T-cell (primary cell): Measurements from ENCODE around the gene BRAT1. TPM values are rescaled to one million over a fixed set of nuclear protein-coding genes. Genes with fewer than 3 reads are reported as not detected.
A peak's percentile ranks its signal among the peaks of the same experiment; 100 is the strongest.
"Not testable (repeated sequence)": the region's sequence is repeated elsewhere in the genome, so short reads cannot be mapped to it uniquely, and the experiment has no call there.

Experiments
- ATAC-seq, 4 experiments: fragments of 200-7000 bp in 3 of 4; fragments of 150-1000 bp in 1 of 4; cut with Tn5 transposase; replicated peaks in 1 of 4; 1 replicate in 3 of 4; 2 replicates in 1 of 4; pipeline ENCODE4 v1.10.0; 2021; ENCODE audit warnings: moderate library complexity in 3 of 4, mild to moderate bottlenecking in 2 of 4, moderate number of reproducible peaks in 1 of 4
- CTCF ChIA-PET, 2 donors: fragments of 300-600 bp; sonication (Branson Sonifier 250); formaldehyde crosslinking; loops; one replicate each; lab custom pipeline; 2022; ENCODE audit warnings: antibody characterized with exemption in 2 of 2; lab: Charles Lee
- POLR2A ChIA-PET, 2 donors: fragments of 300-600 bp; sonication (Branson Sonifier 250); formaldehyde crosslinking; loops; one replicate each; lab custom pipeline; 2022; ENCODE audit warnings: antibody characterized with exemption in 2 of 2; lab: Charles Lee
- DNase-seq, 35 experiments: peaks; one replicate each; pipeline versions ENCODE4 v3.0.0 to v3.0.0-alpha.2; 2013 to 2023
- H3K27ac ChIP-seq: one replicate; pipeline ENCODE4 v1.5.1; 2013; ENCODE audit warnings: low read length
- H3K27me3 ChIP-seq, 2 experiments: replicated peaks in 1 of 2; 1 replicate in 1 of 2; 2 replicates in 1 of 2; pipeline versions ENCODE4 v1.6.1 to v1.7.0; 2013; ENCODE audit warnings: low read length in 1 of 2, mixed read lengths in 1 of 2; ENCODE audit not compliant: control insufficient read depth in 2 of 2, insufficient read depth in 2 of 2; ENCODE audit errors: extremely low read depth in 1 of 2
- H3K36me3 ChIP-seq, 2 donors: 1 replicate in 1 of 2; 2 replicates in 1 of 2; pipeline versions ENCODE4 v1.6.1 to v1.7.0; 2013; ENCODE audit warnings: low read length in 1 of 2; ENCODE audit not compliant: control insufficient read depth in 2 of 2, insufficient read depth in 1 of 2; ENCODE audit errors: extremely low read depth in 1 of 2
- H3K4me1 ChIP-seq, 2 experiments: 1 replicate in 1 of 2; 2 replicates in 1 of 2; pipeline versions ENCODE4 v1.6.1 to v1.7.0; 2013; ENCODE audit warnings: low read length in 2 of 2, mixed read lengths in 1 of 2; ENCODE audit not compliant: insufficient read depth in 2 of 2, control insufficient read depth in 1 of 2; ENCODE audit errors: extremely low read depth in 1 of 2
- H3K4me3 ChIP-seq, 2 donors: 1 replicate in 1 of 2; 2 replicates in 1 of 2; pipeline versions ENCODE4 v1.5.1 to v1.7.0; 2013; ENCODE audit warnings: mild to moderate bottlenecking in 2 of 2, low read length in 1 of 2, moderate library complexity in 1 of 2; ENCODE audit not compliant: control insufficient read depth in 1 of 2; ENCODE audit errors: extremely low read depth in 1 of 2
- H3K9me3 ChIP-seq: 2 replicates; pipeline ENCODE4 v1.7.0; 2013
- H3K27ac Mint-ChIP-seq, 2 donors: one replicate each; pipeline ENCODE4 v1.8.0; 2020 to 2021; ENCODE audit warnings: mild to moderate bottlenecking in 2 of 2, mixed read lengths in 2 of 2
- H3K27me3 Mint-ChIP-seq, 2 donors: one replicate each; pipeline ENCODE4 v1.8.0; 2021 to 2022; ENCODE audit warnings: mixed read lengths in 2 of 2
- H3K36me3 Mint-ChIP-seq: one replicate; pipeline ENCODE4 v1.8.0; 2021; ENCODE audit warnings: mixed read lengths
- H3K4me1 Mint-ChIP-seq, 3 donors: one replicate each; pipeline ENCODE4 v1.8.0; 2020 to 2022; ENCODE audit warnings: mixed read lengths in 3 of 3, mild to moderate bottlenecking in 1 of 3
- H3K4me3 Mint-ChIP-seq, 3 donors: one replicate each; pipeline ENCODE4 v1.8.0; 2020 to 2022; ENCODE audit warnings: mild to moderate bottlenecking in 3 of 3, mixed read lengths in 3 of 3, moderate library complexity in 3 of 3
- H3K9me3 Mint-ChIP-seq, 3 donors: one replicate each; pipeline ENCODE4 v1.8.0; 2020 to 2022; ENCODE audit warnings: mixed read lengths in 3 of 3
- WGBS: methylation state at CpG from one replicate; pipeline ENCODE4 v1.1.5; 2013; ENCODE audit warnings: missing lambda C conversion rate; ENCODE audit not compliant: insufficient coverage; 5-methylcytosine and 5-hydroxymethylcytosine counted together
- total RNA-seq, 35 experiments: library from RNA in 6 of 35; stranded (reverse) in 6 of 35; fragments of 120-200 nt in 1 of 35; gene quantifications; one replicate each; pipeline versions ENCODE4 v1.2.1 to v1.2.4 and lab custom pipeline; 2013 to 2026

Gene BRAT1
- total RNA-seq, 5 donors from 2014 or later (not counting 1 experiment from before 2014, with no cell fraction given), result 23.6 to 46.2 (median 43.1) TPM

DNA sequence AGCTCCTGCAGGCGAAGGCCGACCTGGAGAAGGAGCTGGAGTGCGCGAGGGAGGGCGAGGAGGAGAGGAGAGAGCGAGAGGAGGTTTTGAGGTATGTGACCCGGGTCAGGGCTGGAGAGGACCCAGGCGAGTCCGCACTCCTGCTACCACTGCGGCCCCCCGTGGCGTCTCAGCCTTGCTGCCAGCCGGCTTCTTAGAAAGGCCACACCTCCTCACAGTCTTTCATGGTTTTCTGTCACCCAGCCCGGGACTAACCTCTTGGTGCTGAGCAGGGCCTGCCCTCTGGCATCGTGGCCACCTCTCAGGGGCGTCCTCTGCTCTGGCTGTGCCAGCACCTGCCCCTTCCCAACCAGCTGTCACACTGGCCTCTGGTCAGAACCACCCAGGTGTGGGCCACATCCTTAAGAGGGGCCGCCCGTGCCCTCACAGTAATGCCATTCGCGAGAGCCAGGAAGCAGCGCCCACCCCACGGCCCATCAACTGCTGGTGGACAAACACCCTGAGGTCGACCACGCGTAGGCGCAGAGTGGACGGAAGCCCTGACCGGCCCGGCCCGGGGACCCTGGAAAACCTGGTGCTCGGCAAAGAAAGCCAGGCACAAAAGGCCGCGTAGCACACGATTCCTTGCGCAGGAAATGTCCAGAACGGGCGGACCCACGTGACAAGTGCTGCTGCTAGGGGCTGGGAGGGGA, 37.9 kb upstream of the BRAT1 start:
- ATAC-seq, result no peak
- H3K4me1 Mint-ChIP-seq, result no peaks in the 10 kb centered on the region
- DNase-seq, result no peak
- peaks cover 19% of the 10 kb centered on the region for H3K36me3 Mint-ChIP-seq
- H3K27me3 Mint-ChIP-seq, result no peaks in the 10 kb centered on the region
- no peak overlapping the region for H3K27ac ChIP-seq
- peak overlapping the region in 1 of 2 donors; percentile 4 for H3K27ac Mint-ChIP-seq
- ChIA-PET CTCF (no interaction called here), POLR2A (no interaction called here)
- no peaks in the 10 kb centered on the region for H3K9me3 ChIP-seq
- WGBS, result 97% methylated on average over 37 of the region's 38 CpGs
- no peaks in the 10 kb centered on the region for H3K4me1 ChIP-seq
- H3K4me3 ChIP-seq, result no peak overlapping the region
- H3K36me3 ChIP-seq, result peaks cover 9 to 16% of the 10 kb centered on the region in 2 donors
- no peaks in the 10 kb centered on the region for H3K9me3 Mint-ChIP-seq
- no peaks in the 10 kb centered on the region for H3K27me3 ChIP-seq
- H3K4me3 Mint-ChIP-seq, result no peak overlapping the region

DNA sequence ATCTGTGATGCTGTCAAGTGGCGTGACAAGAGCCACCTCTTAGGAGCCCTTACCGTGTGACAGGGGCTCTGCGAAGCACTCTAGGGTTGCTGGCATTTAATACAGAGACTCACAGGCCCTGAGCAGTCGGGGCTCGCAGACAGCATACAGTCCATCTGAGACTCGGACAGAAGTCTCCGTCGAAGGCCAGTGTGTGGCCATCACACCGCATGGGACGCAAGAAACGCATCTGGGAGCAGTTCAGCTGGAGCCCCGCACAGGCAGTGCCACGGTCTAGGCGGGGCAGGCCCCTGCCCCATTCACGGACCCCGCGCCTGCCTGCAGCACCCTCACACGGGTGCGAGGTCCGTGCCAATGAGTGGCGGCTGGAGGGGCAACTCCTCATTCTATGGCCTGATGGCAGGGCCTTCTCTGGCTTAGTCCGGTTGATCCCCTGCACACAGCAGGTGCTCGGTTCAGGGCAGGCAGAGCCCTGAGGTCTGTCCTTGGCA, 37.1 kb upstream of the BRAT1 start:
- WGBS, result 92% methylated on average over 23 of the region's 23 CpGs
- no peak for DNase-seq
- CTCF ChIA-PET, result interaction anchor here in 1 of 2 donors (0.6 kb wide), 1 partner anchor 32 kb away, joined by 5 read pairs; no protein-coding TSS in a partner anchor

DNA sequence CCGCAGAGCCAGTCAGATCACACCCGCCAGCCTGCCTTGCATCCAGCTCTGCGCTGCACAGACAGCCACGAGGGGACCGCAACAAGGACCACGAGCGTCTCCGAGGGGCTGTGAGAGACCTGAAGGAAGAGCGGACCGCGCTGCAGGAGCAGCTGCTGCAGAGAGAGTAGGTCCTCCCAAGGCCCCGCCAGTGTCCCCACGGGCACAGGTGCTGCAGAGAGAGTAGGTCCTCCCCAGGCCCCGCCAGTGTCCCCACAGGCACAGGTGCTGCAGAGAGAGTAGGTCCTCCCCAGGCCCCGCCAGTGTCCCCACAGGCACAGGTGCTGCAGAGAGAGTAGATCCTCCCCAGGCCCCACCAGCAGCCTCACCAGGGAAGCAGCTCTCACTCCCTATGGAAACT, 34.6 kb upstream of the BRAT1 start:
- H3K27me3 Mint-ChIP-seq, H3K4me3 ChIP-seq, H3K9me3 ChIP-seq, H3K9me3 Mint-ChIP-seq, CTCF ChIA-PET, H3K27ac ChIP-seq, H3K27ac Mint-ChIP-seq, ATAC-seq, DNase-seq, H3K4me3 Mint-ChIP-seq, H3K27me3 ChIP-seq, H3K4me1 Mint-ChIP-seq, H3K4me1 ChIP-seq: not testable (repeated sequence)
- POLR2A ChIA-PET, result interaction anchor here in 1 of 2 donors (0.6 kb wide), 1 partner anchor 1179 kb away, joined by 3 read pairs; no protein-coding TSS in a partner anchor
- H3K36me3 Mint-ChIP-seq, result peaks cover 20% of the 10 kb centered on the region
- peaks cover 9 to 19% of the 10 kb centered on the region in 2 donors for H3K36me3 ChIP-seq
- 95% methylated on average over 13 of the region's 15 CpGs for WGBS

More for the DNA sequence above, 37.1 kb upstream of the BRAT1 start:
- Mint-ChIP-seq H3K36me3 (peaks cover 19% of the 10 kb centered on the region), H3K27ac (no peak overlapping the region), H3K4me3 (no peak overlapping the region), H3K9me3 (no peaks in the 10 kb centered on the region), H3K4me1 (no peaks in the 10 kb centered on the region), H3K27me3 (no peaks in the 10 kb centered on the region)
- peaks cover 9 to 16% of the 10 kb centered on the region in 2 donors for H3K36me3 ChIP-seq
- H3K27ac ChIP-seq, result no peak overlapping the region
- no peaks in the 10 kb centered on the region for H3K9me3 ChIP-seq
- ATAC-seq, result no peak
- POLR2A ChIA-PET, result no interaction called here
- H3K4me1 ChIP-seq, result no peaks in the 10 kb centered on the region
- H3K27me3 ChIP-seq, result no peaks in the 10 kb centered on the region
- no peak overlapping the region for H3K4me3 ChIP-seq

DNA sequence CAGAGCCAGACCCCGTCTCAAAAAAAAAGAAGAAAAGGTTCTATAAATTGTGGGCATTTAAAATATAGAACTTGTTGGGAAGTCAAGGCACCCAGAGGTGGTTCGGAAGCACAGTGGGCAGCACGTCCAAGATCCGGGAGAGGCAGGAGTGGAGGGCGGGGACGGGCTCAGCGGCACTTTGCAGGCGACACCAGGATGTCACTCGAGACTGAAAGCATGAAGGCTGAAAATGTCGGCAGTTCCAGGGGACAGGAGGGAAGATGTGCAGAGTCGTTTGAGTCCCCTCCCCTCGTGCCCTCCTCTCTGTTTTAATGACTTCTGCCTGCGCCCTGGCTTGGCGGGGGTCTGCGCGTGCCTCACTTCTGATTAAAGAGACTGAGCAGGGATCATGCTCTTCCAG, 34.0 kb upstream of the BRAT1 start:
- Histone ChIP-seq H3K4me3 (no peak overlapping the region), H3K27ac (no peak overlapping the region), H3K36me3 (peaks cover 9 to 14% of the 10 kb centered on the region in 2 donors), H3K27me3 (no peaks in the 10 kb centered on the region), H3K4me1 (no peaks in the 10 kb centered on the region), H3K9me3 (no peaks in the 10 kb centered on the region)
- ATAC-seq (no peak), DNase-seq (no peak)
- Mint-ChIP-seq H3K36me3 (peaks cover 18% of the 10 kb centered on the region), H3K4me1 (no peaks in the 10 kb centered on the region), H3K9me3 (no peaks in the 10 kb centered on the region), H3K4me3 (no peak overlapping the region), H3K27me3 (no peaks in the 10 kb centered on the region), H3K27ac (no peak overlapping the region)
- ChIA-PET CTCF (no interaction called here), POLR2A (interaction anchor here in 1 of 2 donors (0.6 kb wide), 1 partner anchor 1180 kb away, joined by 3 read pairs; no protein-coding TSS in a partner anchor)
- 95% methylated on average over 16 of the region's 16 CpGs for WGBS

DNA sequence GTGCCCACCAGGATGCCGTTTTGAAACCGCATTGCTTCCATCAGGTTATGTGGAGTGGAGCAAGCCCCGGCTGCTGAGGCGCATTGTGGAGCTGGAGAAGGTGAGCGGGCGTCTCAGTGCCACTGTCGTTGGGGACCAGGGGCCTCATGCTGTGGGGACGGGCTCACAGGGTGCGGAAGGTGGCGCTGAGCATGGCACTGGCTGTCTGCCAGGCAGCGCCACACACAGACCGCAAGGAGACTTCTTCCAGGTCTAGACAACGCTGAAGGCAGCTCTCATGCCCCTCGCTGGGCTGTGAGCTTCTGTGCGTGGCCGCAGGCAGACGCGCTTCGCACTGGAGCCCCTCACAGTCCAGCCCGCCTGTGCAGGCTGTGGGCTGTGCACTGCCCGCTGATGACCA, 32.5 kb upstream of the BRAT1 start:
- Mint-ChIP-seq H3K27me3 (no peaks in the 10 kb centered on the region), H3K27ac (no peak overlapping the region), H3K4me1 (no peaks in the 10 kb centered on the region), H3K9me3 (no peaks in the 10 kb centered on the region), H3K4me3 (no peak overlapping the region), H3K36me3 (peaks cover 22% of the 10 kb centered on the region)
- no peak for DNase-seq
- no peak for ATAC-seq
- Histone ChIP-seq H3K27ac (no peak overlapping the region), H3K36me3 (peaks cover 6 to 12% of the 10 kb centered on the region in 2 donors), H3K4me3 (no peak overlapping the region), H3K4me1 (no peaks in the 10 kb centered on the region), H3K27me3 (no peaks in the 10 kb centered on the region), H3K9me3 (no peaks in the 10 kb centered on the region)
- CTCF ChIA-PET, result no interaction called here
- POLR2A ChIA-PET, result no interaction called here
- 97% methylated on average over 20 of the region's 21 CpGs for WGBS

DNA sequence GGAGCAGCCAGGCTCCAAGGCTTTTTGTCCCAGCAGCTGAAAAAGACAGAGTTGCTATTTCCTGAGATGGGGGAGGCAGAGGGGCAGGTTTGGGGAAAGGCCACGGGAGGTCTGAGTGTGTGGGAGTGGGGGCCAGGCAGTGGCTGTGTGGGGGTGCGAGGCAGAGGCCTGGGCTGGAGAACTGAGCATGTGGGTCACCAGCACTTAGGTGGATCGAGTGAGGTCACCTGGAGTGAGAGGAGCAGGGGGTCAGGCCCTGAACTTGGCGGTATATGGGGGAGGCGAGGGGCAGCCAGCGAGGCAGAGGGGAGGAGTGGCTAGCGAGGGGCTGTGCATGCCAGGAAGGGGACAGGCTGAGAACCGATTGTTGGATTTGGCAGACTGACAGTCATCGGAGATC, 31.8 kb upstream of the BRAT1 start:
- H3K36me3 Mint-ChIP-seq, result peaks cover 18% of the 10 kb centered on the region
- no peak overlapping the region for H3K4me3 ChIP-seq
- H3K27ac ChIP-seq, result no peak overlapping the region
- no peak for ATAC-seq
- no peaks in the 10 kb centered on the region for H3K9me3 Mint-ChIP-seq
- H3K27me3 ChIP-seq, result no peaks in the 10 kb centered on the region
- H3K27me3 Mint-ChIP-seq, result no peaks in the 10 kb centered on the region
- H3K4me1 ChIP-seq, result no peaks in the 10 kb centered on the region
- peaks cover 0 to 12% of the 10 kb centered on the region in 2 donors for H3K36me3 ChIP-seq
- 93% methylated on average over 9 of the region's 9 CpGs for WGBS
- no peaks in the 10 kb centered on the region for H3K4me1 Mint-ChIP-seq
- no peaks in the 10 kb centered on the region for H3K9me3 ChIP-seq
- ChIA-PET POLR2A (no interaction called here), CTCF (no interaction called here)
- no peak overlapping the region for H3K4me3 Mint-ChIP-seq
- DNase-seq, result no peak
- no peak overlapping the region for H3K27ac Mint-ChIP-seq
